A549 treated with AZD9567 at 1 μM for 4 hours (cell line): ENCODE measurements around the gene RGS9. TPM values are rescaled to one million over a fixed set of nuclear protein-coding genes. Genes with fewer than 3 reads are reported as not detected.

Experiments used
- total RNA-seq: library from RNA; stranded (reverse); fragments of 200-300 nt; extraction: Qiagen RNA extraction; gene quantifications from 5 replicates; pipeline ENCODE4 v1.2.3, GENCODE V29; 2022; ENCODE audit not compliant: insufficient read depth

Gene RGS9
- total RNA-seq = 3.6 to 6.2 TPM (median 5.6 TPM) in 5 replicates

GRCh38 chr17:65137021-65137939 is at the start of gene RGS9:
Gene RGS9, plus strand, starts transcription at chr17:65137370. Its CDS starts 171 bp downstream, at chr17:65137541.

Other genes with a start within 250 kb of the RGS9 start
- gene LRRC37A3, start 217.9 kb upstream of the RGS9 start, total RNA-seq = 1.8 to 7.4 TPM (median 2.2 TPM) in 5 replicates
- gene GNA13, start 80.6 kb upstream of the RGS9 start, total RNA-seq = 28.4 to 41.7 TPM (median 36.1 TPM) in 5 replicates